Breast epithelium (tissue), 4 donors: Measurements from ENCODE around the gene SFXN1. TPM values are rescaled to one million over a fixed set of nuclear protein-coding genes. Genes with fewer than 3 reads are reported as not detected.

ENCODE experiments used
- DNase-seq, 2 donors: peaks; one replicate each; pipeline ENCODE4 v3.0.0-alpha.2; 2019; ENCODE audit warnings: low spot score in 2 of 2
- H3K27ac ChIP-seq, 2 donors: fragments of 200-600 bp; sonication (generic) in 1 of 2; one replicate each; pipeline ENCODE4 v1.5.1; 2016 to 2019; ENCODE audit warnings: mild to moderate bottlenecking in 1 of 2
- H3K27me3 ChIP-seq, 2 donors: fragments of 200-600 bp; sonication (generic) in 1 of 2; one replicate each; pipeline versions ENCODE4 v1.5.1 to v1.6.0; 2017 to 2019; ENCODE audit warnings: control low read depth in 1 of 2, mild to moderate bottlenecking in 1 of 2
- H3K36me3 ChIP-seq: fragments of 200-600 bp; one replicate; pipeline ENCODE4 v1.5.1; 2019
- H3K4me1 ChIP-seq, 2 donors: fragments of 200-600 bp; sonication (generic); one replicate each; pipeline ENCODE4 v1.5.1; 2016 to 2019; ENCODE audit warnings: control low read depth in 1 of 2
- H3K4me3 ChIP-seq, 3 donors: fragments of 200-600 bp; sonication (generic); 1 replicate in 2 of 3; 2 replicates in 1 of 3; pipeline ENCODE4 v1.5.1; 2016 to 2019; ENCODE audit warnings: mild to moderate bottlenecking in 3 of 3, moderate library complexity in 2 of 3
- H3K9me3 ChIP-seq, 2 donors: fragments of 200-600 bp; sonication (generic) in 1 of 2; one replicate each; pipeline ENCODE4 v1.5.1; 2016 to 2019; ENCODE audit warnings: control low read depth in 1 of 2
- CTCF ChIP-seq, 3 donors: fragments of 450-650 bp; IDR thresholded peaks; one replicate each; pipeline ENCODE4 v1.5.1; 2016 to 2017; ENCODE audit warnings: antibody characterized with exemption in 3 of 3, mild to moderate bottlenecking in 3 of 3, moderate library complexity in 3 of 3
- POLR2A ChIP-seq: fragments of 450-650 bp; IDR thresholded peaks from one replicate; pipeline ENCODE4 v1.6.1; 2016; ENCODE audit warnings: antibody characterized with exemption, mild to moderate bottlenecking, moderate library complexity
- POLR2AphosphoS5 ChIP-seq, 3 donors: sonication (generic); formaldehyde crosslinking; IDR thresholded peaks; one replicate each; pipeline ENCODE4 v1.6.1; 2017; ENCODE audit warnings: antibody characterized with exemption in 3 of 3
- intact Hi-C: fragments of 100-400 bp; cut with DNase I; formaldehyde crosslinking; loops from one replicate; pipeline ENCODE4 v1.15.1; 2023; ENCODE audit warnings: low total_unique reads
- total RNA-seq, 3 donors: library from RNA; depleted of rRNA; stranded (reverse); fragments of >200 nt; gene quantifications; one replicate each; pipeline ENCODE4 v1.1.0, GENCODE V29; 2016

Gene SFXN1
- total RNA-seq, 3 donors from 2014 or later = 16.6 to 30.5 (median 20.9) TPM

DNA sequence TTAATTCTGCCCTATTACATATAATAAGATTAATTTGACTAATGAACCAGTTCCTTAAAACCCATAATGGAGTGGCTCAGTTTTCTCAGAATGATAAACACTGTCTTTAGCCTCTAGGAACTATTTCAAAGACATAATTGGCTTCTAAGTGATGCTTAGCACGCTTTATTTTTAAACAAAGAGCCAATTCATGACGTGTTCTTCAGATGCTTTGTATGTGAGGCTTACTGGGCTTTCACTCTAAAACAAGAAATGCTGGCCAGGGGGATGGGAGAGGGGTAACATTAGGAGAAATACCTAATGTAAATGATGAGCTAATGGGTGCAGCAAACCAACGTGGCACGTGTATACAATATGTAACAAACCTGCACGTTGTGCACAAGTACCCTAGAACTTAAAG is 7.6 kb upstream of the SFXN1 start:
- TF ChIP-seq POLR2AphosphoS5 (IDR thresholded peaks at IDR 0.05) = no peak
- TF ChIP-seq POLR2A = no peak

DNA sequence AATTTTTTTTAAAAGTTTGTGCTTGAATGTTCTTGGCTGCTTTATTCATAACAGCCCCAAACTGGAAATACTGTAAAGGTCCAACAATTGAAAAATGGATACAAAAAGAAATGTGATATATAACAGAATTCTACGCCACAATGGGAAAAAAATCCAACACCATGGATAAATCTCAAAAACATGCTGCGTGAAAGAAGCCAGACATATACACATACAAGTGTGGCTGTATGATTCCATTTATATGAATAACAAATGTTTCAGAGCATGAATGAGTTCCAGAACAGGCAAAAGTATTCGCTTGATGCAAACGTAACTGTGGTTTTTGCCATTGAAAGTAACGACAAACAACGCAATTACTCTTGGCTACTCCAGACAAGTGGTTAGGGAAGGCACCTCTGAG is 7.2 kb upstream of the SFXN1 start:
- Histone ChIP-seq H3K9me3 (no peaks in the 10 kb centered on the region), H3K27me3 (no peaks in the 10 kb centered on the region), H3K27ac (no peak overlapping the region), H3K4me3 (no peak overlapping the region), H3K36me3 (no peaks in the 10 kb centered on the region), H3K4me1 (peaks cover 0 to 4% of the 10 kb centered on the region in 2 donors)
- no peak for DNase-seq
- intact Hi-C loops = no loop called here
- no peak for TF ChIP-seq POLR2A
- no peak for TF ChIP-seq CTCF (IDR thresholded peaks at IDR 0.05)
- no peak for TF ChIP-seq POLR2AphosphoS5 (IDR thresholded peaks at IDR 0.05)

More for the DNA sequence above, 7.6 kb upstream of the SFXN1 start:
- no peaks in the 10 kb centered on the region for H3K9me3 ChIP-seq
- no peak overlapping the region for H3K4me3 ChIP-seq
- no peaks in the 10 kb centered on the region for H3K27me3 ChIP-seq
- peaks cover 0 to 6% of the 10 kb centered on the region in 2 donors for H3K4me1 ChIP-seq
- no peak for DNase-seq
- no peaks in the 10 kb centered on the region for H3K36me3 ChIP-seq
- intact Hi-C loops = no loop called here
- no peak overlapping the region for H3K27ac ChIP-seq

DNA sequence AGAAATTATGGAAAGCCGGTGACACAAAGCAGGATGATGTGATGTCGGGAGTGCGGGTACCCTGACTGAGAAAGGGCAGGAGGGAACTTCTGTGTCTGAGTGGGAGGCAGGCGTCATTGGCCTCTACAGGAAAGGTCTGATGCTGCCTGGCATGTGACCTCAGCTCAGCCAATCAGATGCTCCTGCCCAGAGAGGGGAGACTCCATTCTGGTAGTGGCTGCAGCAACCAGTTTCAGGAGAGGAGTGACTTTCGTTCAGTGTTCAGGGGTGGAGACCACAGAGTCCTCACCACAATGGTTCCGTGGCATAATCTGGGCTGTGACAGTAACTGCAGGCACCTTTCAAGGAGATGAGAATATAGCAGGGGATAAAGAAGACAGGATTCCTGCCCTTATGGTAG is 6.7 kb upstream of the SFXN1 start:
- intact Hi-C loops = no loop called here
- no peaks in the 10 kb centered on the region for H3K27me3 ChIP-seq
- no peaks in the 10 kb centered on the region for H3K36me3 ChIP-seq
- no peaks in the 10 kb centered on the region for H3K9me3 ChIP-seq
- TF ChIP-seq CTCF (IDR thresholded peaks at IDR 0.05) = no peak
- TF ChIP-seq POLR2AphosphoS5 (IDR thresholded peaks at IDR 0.05) = no peak
- TF ChIP-seq POLR2A = no peak
- H3K4me1 ChIP-seq = no peaks in the 10 kb centered on the region
- DNase-seq = no peak
- no peak overlapping the region for H3K27ac ChIP-seq
- H3K4me3 ChIP-seq = no peak overlapping the region

- DNase-seq = no peak
- intact Hi-C loops = no loop called here
- TF ChIP-seq CTCF (IDR thresholded peaks at IDR 0.05) (no peak), POLR2AphosphoS5 (IDR thresholded peaks at IDR 0.05) (no peak), POLR2A (no peak)
- Histone ChIP-seq H3K4me3 (no peak overlapping the region), H3K9me3 (no peaks in the 10 kb centered on the region), H3K27me3 (no peaks in the 10 kb centered on the region), H3K4me1 (no peaks in the 10 kb centered on the region), H3K36me3 (no peaks in the 10 kb centered on the region), H3K27ac (no peak overlapping the region)
Observed at GRCh38 chr5:175472378-175472777, 6.0 kb upstream of the SFXN1 start.

GRCh38 chr5:175475248-175475647 is 3.1 kb upstream of the SFXN1 start:
- no peak overlapping the region for H3K27ac ChIP-seq
- H3K4me1 ChIP-seq = peaks cover 7 to 8% of the 10 kb centered on the region in 2 donors
- no peaks in the 10 kb centered on the region for H3K9me3 ChIP-seq
- TF ChIP-seq CTCF (IDR thresholded peaks at IDR 0.05) = no peak
- no peak for TF ChIP-seq POLR2AphosphoS5 (IDR thresholded peaks at IDR 0.05)
- TF ChIP-seq POLR2A = no peak
- no peak for DNase-seq
- H3K4me3 ChIP-seq = no peak overlapping the region
- no peaks in the 10 kb centered on the region for H3K36me3 ChIP-seq
- no peaks in the 10 kb centered on the region for H3K27me3 ChIP-seq
- intact Hi-C loops = loop anchor here (5.0 kb wide), 1 partner anchor 1587 kb away; no protein-coding TSS in a partner anchor

DNA sequence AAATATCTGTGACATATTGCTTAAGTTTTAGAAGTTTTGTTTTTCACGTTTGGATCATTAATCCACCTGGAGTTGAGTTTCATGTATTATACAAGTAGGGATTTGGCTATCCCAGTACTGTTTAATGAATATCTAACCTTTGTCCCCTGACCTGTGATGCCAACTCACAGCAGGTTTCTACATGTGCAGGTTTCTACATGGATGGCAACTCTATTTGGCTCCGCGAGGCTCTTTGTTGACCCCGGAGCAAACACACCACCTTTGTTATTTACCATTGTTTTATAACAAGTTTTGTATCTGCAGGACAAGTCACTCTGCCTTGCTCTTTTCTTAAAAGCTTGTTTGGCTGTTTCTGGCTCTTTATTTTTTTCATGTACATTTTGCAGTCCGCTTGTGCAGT is 920 bp upstream of the SFXN1 start:
- no peaks in the 10 kb centered on the region for H3K9me3 ChIP-seq
- no peak for DNase-seq
- H3K4me3 ChIP-seq = no peak overlapping the region
- TF ChIP-seq POLR2A = no peak
- no peak for TF ChIP-seq POLR2AphosphoS5 (IDR thresholded peaks at IDR 0.05)
- no peak for TF ChIP-seq CTCF (IDR thresholded peaks at IDR 0.05)
- no peak overlapping the region for H3K27ac ChIP-seq
- intact Hi-C loops = loop anchor here (5.0 kb wide), 1 partner anchor 1585 kb away; no protein-coding TSS in a partner anchor
- H3K36me3 ChIP-seq = no peaks in the 10 kb centered on the region
- H3K4me1 ChIP-seq = peaks cover 7 to 8% of the 10 kb centered on the region in 2 donors
- H3K27me3 ChIP-seq = no peaks in the 10 kb centered on the region
